ENCODE results near the gene HNRNPAB. TPM values are rescaled to one million over a fixed set of nuclear protein-coding genes. Genes with fewer than 3 reads are reported as not detected.

Gene HNRNPAB
- total and polyA plus RNA-seq, 8 donors, result 24.5 to 61.6 (median 46.2) TPM

DNA sequence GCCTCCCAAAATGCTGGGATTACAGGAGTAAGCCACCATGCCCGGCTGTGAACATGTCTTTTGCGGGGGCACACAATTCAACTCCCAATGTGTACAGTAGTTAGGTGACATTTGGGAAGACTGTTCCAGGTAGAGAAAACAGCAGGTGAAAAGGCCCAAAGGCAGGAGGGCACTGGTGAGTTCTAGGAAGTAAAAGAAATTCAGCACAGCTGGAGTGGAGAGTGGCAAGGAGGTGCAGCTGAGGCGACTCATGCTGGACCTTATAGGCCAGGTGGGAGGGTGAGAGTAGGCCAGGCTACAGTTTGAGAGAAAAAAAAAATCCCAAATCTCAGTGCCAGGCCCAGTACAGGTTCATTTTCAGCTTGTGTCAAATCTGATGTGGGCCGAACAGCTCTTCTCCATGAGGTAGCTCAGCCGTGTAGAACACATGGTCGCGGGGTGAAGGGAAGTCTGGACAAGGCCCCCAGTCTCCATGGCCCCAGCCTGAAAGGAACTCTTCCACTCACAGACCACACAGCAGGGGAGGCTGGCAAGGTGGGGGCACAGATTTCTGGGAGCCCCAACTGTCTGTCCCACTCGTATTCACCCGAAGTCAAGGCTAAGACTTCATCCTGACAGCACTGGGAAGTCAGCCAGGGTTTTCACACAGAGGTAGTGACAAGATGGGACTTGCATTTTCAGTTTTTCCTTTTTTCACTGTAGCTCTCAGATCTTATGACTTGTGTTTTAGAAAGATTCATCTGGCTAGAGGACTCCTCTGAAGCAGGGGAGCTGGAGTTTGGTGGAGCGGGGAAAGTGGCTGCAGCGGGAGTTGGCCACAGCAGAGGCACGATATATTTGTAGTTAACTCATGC lies 4.5 kb upstream of the HNRNPAB start:
- no peak overlapping the region for H3K27ac ChIP-seq
- H3K4me3 ChIP-seq, result no peak overlapping the region
- H3K9me3 ChIP-seq, result no peaks in the 10 kb centered on the region
- no peaks in the 10 kb centered on the region for H3K27me3 ChIP-seq
- H3K36me3 ChIP-seq, result no peaks in the 10 kb centered on the region
- TF ChIP-seq, protein P1, sequence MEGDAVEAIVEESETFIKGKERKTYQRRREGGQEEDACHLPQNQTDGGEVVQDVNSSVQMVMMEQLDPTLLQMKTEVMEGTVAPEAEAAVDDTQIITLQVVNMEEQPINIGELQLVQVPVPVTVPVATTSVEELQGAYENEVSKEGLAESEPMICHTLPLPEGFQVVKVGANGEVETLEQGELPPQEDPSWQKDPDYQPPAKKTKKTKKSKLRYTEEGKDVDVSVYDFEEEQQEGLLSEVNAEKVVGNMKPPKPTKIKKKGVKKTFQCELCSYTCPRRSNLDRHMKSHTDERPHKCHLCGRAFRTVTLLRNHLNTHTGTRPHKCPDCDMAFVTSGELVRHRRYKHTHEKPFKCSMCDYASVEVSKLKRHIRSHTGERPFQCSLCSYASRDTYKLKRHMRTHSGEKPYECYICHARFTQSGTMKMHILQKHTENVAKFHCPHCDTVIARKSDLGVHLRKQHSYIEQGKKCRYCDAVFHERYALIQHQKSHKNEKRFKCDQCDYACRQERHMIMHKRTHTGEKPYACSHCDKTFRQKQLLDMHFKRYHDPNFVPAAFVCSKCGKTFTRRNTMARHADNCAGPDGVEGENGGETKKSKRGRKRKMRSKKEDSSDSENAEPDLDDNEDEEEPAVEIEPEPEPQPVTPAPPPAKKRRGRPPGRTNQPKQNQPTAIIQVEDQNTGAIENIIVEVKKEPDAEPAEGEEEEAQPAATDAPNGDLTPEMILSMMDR (IDR thresholded peaks at IDR 0.05), result no peak
- DNase-seq, result no peak
- no peak for FAIRE-seq
- no peaks in the 10 kb centered on the region for H3K4me1 ChIP-seq
- intact Hi-C loops (cut with DNase I), result no loop called here
- 76 to 79% methylated on average over 12 of the region's 12 CpGs for WGBS, 2 donors
- ATAC-seq, result no peak

DNA sequence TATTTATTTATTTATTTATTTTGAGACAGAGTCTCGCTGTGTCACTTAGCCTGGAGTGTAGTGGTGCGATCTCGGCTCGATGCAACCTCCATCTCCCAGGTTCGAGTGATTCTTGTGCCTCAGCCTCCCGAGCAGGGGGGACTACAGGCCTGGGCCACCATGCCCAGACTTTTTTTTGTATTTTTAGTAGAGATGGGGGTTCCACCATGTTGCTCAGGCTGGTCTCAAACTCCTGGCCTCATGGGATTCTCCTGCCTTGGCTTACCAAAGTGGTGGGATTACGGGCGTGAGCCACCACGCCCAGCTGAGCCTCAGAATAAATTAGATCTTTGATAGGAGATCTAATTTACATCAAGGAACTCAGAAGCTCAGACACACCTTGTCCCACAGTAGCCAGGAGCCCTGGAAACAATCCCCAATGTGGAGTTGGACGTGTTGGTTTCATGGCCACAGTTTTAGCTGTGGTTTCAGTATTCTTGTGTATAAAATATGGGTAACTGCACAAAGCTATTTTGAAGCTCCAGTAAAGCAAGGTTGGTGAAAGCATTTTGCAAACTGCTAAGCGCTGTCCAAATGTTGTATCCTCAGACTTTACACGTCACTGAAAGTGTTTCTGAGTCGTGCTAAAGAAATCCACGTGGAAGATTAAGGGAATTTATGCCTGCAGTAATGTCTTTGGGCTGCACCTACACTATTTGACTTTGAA lies 3.0 kb upstream of the HNRNPAB start:
- Histone ChIP-seq H3K27me3 (no peaks in the 10 kb centered on the region), H3K27ac (no peak overlapping the region), H3K4me3 (no peak overlapping the region), H3K9me3 (no peaks in the 10 kb centered on the region), H3K36me3 (no peaks in the 10 kb centered on the region), H3K4me1 (peaks cover 6 to 8% (median 6%) of the 10 kb centered on the region in 3 donors)
- 83 to 89% methylated on average over 14 of the region's 14 CpGs for WGBS, 2 donors
- TF ChIP-seq, protein P1 (IDR thresholded peaks at IDR 0.05), result no peak
- DNase-seq, result no peak
- ATAC-seq, result no peak
- FAIRE-seq, result no peak
- intact Hi-C loops (cut with DNase I), result no loop called here

DNA sequence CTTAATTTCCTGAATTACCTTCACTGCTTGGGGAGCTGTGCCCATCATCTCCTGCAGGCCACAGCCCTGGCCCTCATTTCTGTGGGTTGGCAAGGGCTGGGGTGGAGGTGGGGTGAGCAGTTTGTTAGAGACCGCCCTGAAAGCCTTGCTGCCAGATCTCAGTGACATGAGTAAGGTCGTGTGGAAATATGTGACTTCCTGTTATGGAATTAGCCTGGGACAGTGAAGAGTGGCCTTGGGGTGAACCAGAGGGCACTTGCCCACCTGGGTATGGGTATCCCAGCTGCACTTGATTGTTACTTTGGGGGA lies 2.5 kb upstream of the HNRNPAB start:
- no peaks in the 10 kb centered on the region for H3K27me3 ChIP-seq
- H3K27ac ChIP-seq, result no peak overlapping the region
- ATAC-seq, result no peak
- intact Hi-C loops (cut with DNase I), result no loop called here
- no peaks in the 10 kb centered on the region for H3K9me3 ChIP-seq
- no peak for DNase-seq
- TF ChIP-seq, protein P1 (IDR thresholded peaks at IDR 0.05), result no peak
- WGBS, 2 donors, result 24 to 36% methylated on average over 2 of the region's 2 CpGs
- H3K4me3 ChIP-seq, result no peak overlapping the region
- peaks cover 6 to 14% (median 11%) of the 10 kb centered on the region in 3 donors for H3K4me1 ChIP-seq
- peaks cover 0 to 4% (median 0%) of the 10 kb centered on the region in 3 donors for H3K36me3 ChIP-seq
- no peak for FAIRE-seq

DNA sequence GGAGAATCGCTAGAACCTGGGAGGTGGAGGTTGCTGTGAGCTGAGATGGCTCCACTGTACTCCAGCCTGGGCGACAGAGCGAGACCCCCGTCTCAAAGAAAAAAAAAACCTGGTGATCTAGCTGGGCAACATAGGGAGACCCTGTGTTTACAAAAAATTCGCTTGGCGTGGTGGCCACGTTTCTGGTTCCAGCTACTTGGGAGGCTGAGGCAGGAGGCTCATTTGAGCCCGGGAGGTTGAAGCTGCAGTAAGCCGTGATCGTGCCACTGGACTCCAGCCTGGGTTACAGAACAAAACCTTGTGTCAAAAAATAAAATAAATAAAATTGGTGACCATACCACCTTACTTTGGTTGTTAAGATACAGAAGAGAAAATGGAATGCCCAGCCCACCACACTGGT lies 1.8 kb upstream of the HNRNPAB start:
- Histone ChIP-seq H3K9me3 (no peaks in the 10 kb centered on the region), H3K4me1 (peaks cover 6 to 20% (median 14%) of the 10 kb centered on the region in 3 donors), H3K4me3 (no peak overlapping the region), H3K36me3 (peaks cover 0 to 5% (median 0%) of the 10 kb centered on the region in 3 donors), H3K27me3 (no peaks in the 10 kb centered on the region), H3K27ac (no peak overlapping the region)
- 88 to 93% methylated on average over 10 of the region's 10 CpGs for WGBS, 2 donors
- TF ChIP-seq, protein P1 (IDR thresholded peaks at IDR 0.05), result no peak
- no peak for DNase-seq
- FAIRE-seq, result no peak
- no peak for ATAC-seq
- intact Hi-C loops (cut with DNase I), result no loop called here
